ENCODE results near the gene PPP2R2C.

Gene PPP2R2C

GRCh38 chr4:6320663-6321062 lies 151.8 kb downstream of the PPP2R2C start:
- TF ChIP-seq JUND (IDR thresholded peaks at IDR 0.05; ENCODE audit: low read depth) = no peak
- no peak for DNase-seq (ENCODE audit: low read depth in 1 of 2, low spot score in 1 of 2)
- in situ Hi-C loops (cut with HindIII; ENCODE audit: low pct_unique_long_range_greater_than_20kb, low sequenced_read_pairs) = no loop called here

GRCh38 chr4:6319530-6320150 lies 152.8 kb downstream of the PPP2R2C start:
- TF ChIP-seq JUND (IDR thresholded peaks at IDR 0.05; ENCODE audit: low read depth) = no peak
- in situ Hi-C loops (cut with HindIII; ENCODE audit: low pct_unique_long_range_greater_than_20kb, low sequenced_read_pairs) = no loop called here
- no peak for DNase-seq (ENCODE audit: low read depth in 1 of 2, low spot score in 1 of 2)

- no peak for DNase-seq (ENCODE audit: low read depth in 1 of 2, low spot score in 1 of 2)
- no peak for TF ChIP-seq JUND (IDR thresholded peaks at IDR 0.05; ENCODE audit: low read depth)
- in situ Hi-C loops (cut with HindIII; ENCODE audit: low pct_unique_long_range_greater_than_20kb, low sequenced_read_pairs) = no loop called here
Observed at GRCh38 chr4:6318206-6318605, 154.2 kb downstream of the PPP2R2C start.

- TF ChIP-seq JUND (IDR thresholded peaks at IDR 0.05; ENCODE audit: low read depth) = no peak
- DNase-seq (ENCODE audit: low read depth in 1 of 2, low spot score in 1 of 2) = no peak
- in situ Hi-C loops (cut with HindIII; ENCODE audit: low pct_unique_long_range_greater_than_20kb, low sequenced_read_pairs) = no loop called here
Observed at GRCh38 chr4:6316461-6317003, 155.9 kb downstream of the PPP2R2C start.

GRCh38 chr4:6313216-6313615 lies 159.2 kb downstream of the PPP2R2C start:
- no peak for TF ChIP-seq JUND (IDR thresholded peaks at IDR 0.05; ENCODE audit: low read depth)
- DNase-seq (ENCODE audit: low read depth in 1 of 2, low spot score in 1 of 2) = peak in 1 of 2 experiments; percentile 92
- in situ Hi-C loops (cut with HindIII; ENCODE audit: low pct_unique_long_range_greater_than_20kb, low sequenced_read_pairs) = no loop called here

GRCh38 chr4:6309777-6310176 lies 162.6 kb downstream of the PPP2R2C start:
- no peak for TF ChIP-seq JUND (IDR thresholded peaks at IDR 0.05; ENCODE audit: low read depth)
- in situ Hi-C loops (cut with HindIII; ENCODE audit: low pct_unique_long_range_greater_than_20kb, low sequenced_read_pairs) = no loop called here
- DNase-seq (ENCODE audit: low read depth in 1 of 2, low spot score in 1 of 2) = no peak

- peak in 1 of 2 experiments; percentile 71 for DNase-seq (ENCODE audit: low read depth in 1 of 2, low spot score in 1 of 2)
- no peak for TF ChIP-seq JUND (IDR thresholded peaks at IDR 0.05; ENCODE audit: low read depth)
- in situ Hi-C loops (cut with HindIII; ENCODE audit: low pct_unique_long_range_greater_than_20kb, low sequenced_read_pairs) = no loop called here
Observed at GRCh38 chr4:6308899-6309643, 163.3 kb downstream of the PPP2R2C start.

GRCh38 chr4:6307891-6308290 lies 164.5 kb downstream of the PPP2R2C start:
- DNase-seq (ENCODE audit: low read depth in 1 of 2, low spot score in 1 of 2) = no peak
- TF ChIP-seq JUND (IDR thresholded peaks at IDR 0.05; ENCODE audit: low read depth) = no peak
- in situ Hi-C loops (cut with HindIII; ENCODE audit: low pct_unique_long_range_greater_than_20kb, low sequenced_read_pairs) = no loop called here

GRCh38 chr4:6307230-6307629 lies 165.2 kb downstream of the PPP2R2C start:
- no peak for DNase-seq (ENCODE audit: low read depth in 1 of 2, low spot score in 1 of 2)
- in situ Hi-C loops (cut with HindIII; ENCODE audit: low pct_unique_long_range_greater_than_20kb, low sequenced_read_pairs) = no loop called here
- TF ChIP-seq JUND (IDR thresholded peaks at IDR 0.05; ENCODE audit: low read depth) = no peak

- DNase-seq (ENCODE audit: low read depth in 1 of 2, low spot score in 1 of 2) = no peak
- in situ Hi-C loops (cut with HindIII; ENCODE audit: low pct_unique_long_range_greater_than_20kb, low sequenced_read_pairs) = no loop called here
Observed at GRCh38 chr4:6306299-6306698, 166.1 kb downstream of the PPP2R2C start.

GRCh38 chr4:6303943-6304342 lies 168.5 kb downstream of the PPP2R2C start:
- DNase-seq (ENCODE audit: low read depth in 1 of 2, low spot score in 1 of 2) = no peak
- in situ Hi-C loops (cut with HindIII; ENCODE audit: low pct_unique_long_range_greater_than_20kb, low sequenced_read_pairs) = no loop called here
- no peak for TF ChIP-seq JUND (IDR thresholded peaks at IDR 0.05; ENCODE audit: low read depth)

More at GRCh38 chr4:6306299-6306698, 166.1 kb downstream of the PPP2R2C start:
- TF ChIP-seq JUND (IDR thresholded peaks at IDR 0.05; ENCODE audit: low read depth) = no peak

GRCh38 chr4:6302869-6303268 lies 169.5 kb downstream of the PPP2R2C start:
- DNase-seq (ENCODE audit: low read depth in 1 of 2, low spot score in 1 of 2) = no peak
- in situ Hi-C loops (cut with HindIII; ENCODE audit: low pct_unique_long_range_greater_than_20kb, low sequenced_read_pairs) = no loop called here
- no peak for TF ChIP-seq JUND (IDR thresholded peaks at IDR 0.05; ENCODE audit: low read depth)

GRCh38 chr4:6301732-6302442 lies 170.5 kb downstream of the PPP2R2C start:
- in situ Hi-C loops (cut with HindIII; ENCODE audit: low pct_unique_long_range_greater_than_20kb, low sequenced_read_pairs) = no loop called here
- no peak for DNase-seq (ENCODE audit: low read depth in 1 of 2, low spot score in 1 of 2)
- no peak for TF ChIP-seq JUND (IDR thresholded peaks at IDR 0.05; ENCODE audit: low read depth)

Data from T47D (cell line).